ENCODE results near the gene BHLHA9.
"Not testable (repeated sequence)": the region's sequence is repeated elsewhere in the genome, so short reads cannot be mapped to it uniquely, and the experiment has no call there.

The BHLHA9 gene

GRCh38 chr17:1302761-1303160 is 32.5 kb downstream of the BHLHA9 start:
- no peak for DNase-seq

GRCh38 chr17:1304522-1304921 is 34.3 kb downstream of the BHLHA9 start:
- no peak for DNase-seq

GRCh38 chr17:1304962-1305563 is 34.8 kb downstream of the BHLHA9 start:
- no peak for DNase-seq

- DNase-seq, result not testable (repeated sequence)
Measured at GRCh38 chr17:1307829-1308228, 37.6 kb downstream of the BHLHA9 start.

- DNase-seq, result no peak
Measured at GRCh38 chr17:1312261-1312870, 42.1 kb downstream of the BHLHA9 start.

GRCh38 chr17:1313270-1314005 is 43.2 kb downstream of the BHLHA9 start:
- no peak for DNase-seq

GRCh38 chr17:1315409-1315808 is 45.2 kb downstream of the BHLHA9 start:
- no peak for DNase-seq

GRCh38 chr17:1315891-1316403 is 45.7 kb downstream of the BHLHA9 start:
- DNase-seq, result no peak
